A549 (cell line): ENCODE data around the gene REC8. TPM values are rescaled to one million over a fixed set of nuclear protein-coding genes. Genes with fewer than 3 reads are reported as not detected.

ENCODE experiments used
- ATAC-seq, 2 experiments: fragments of 200-7000 bp in 1 of 2; fragments of >200 bp in 1 of 2; cut with Nextera tagmentation in 1 of 2; cut with Tn5 transposase in 1 of 2; 3 replicates each; pipeline versions ENCODE4 v1.8.0 to v1.9.1; 2018 to 2020; ENCODE audit warnings: mild to moderate bottlenecking in 1 of 2, moderate library complexity in 1 of 2
- CTCF ChIA-PET: fragments of 300-600 bp; sonication (Branson Sonifier 250); formaldehyde crosslinking; extraction: SDS; loops from one replicate; lab custom pipeline; 2021; ENCODE audit warnings: antibody characterized with exemption, inconsistent platforms; lab: Yijun Ruan, JAX
- POLR2A ChIA-PET: fragments of 350-600 bp; formaldehyde crosslinking; extraction: SDS; loops from one replicate; lab custom pipeline; 2021; ENCODE audit warnings: antibody characterized with exemption, inconsistent platforms; lab: Yijun Ruan, JAX
- DNase-seq, 2 experiments: peaks; one replicate each; pipeline versions ENCODE4 v3.0.0 to v3.0.0-alpha.2; 2011 to 2016; ENCODE audit warnings: low read depth in 1 of 2, low spot score in 1 of 2
- FAIRE-seq: peaks from 2 replicates; lab custom pipeline; 2011; peaks lifted over from hg19 to GRCh38; lab: Jason Lieb, UNC
- H3K27ac ChIP-seq, 2 experiments: fragments of >200 bp; sonication (Bioruptor Twin); formaldehyde crosslinking; 3 replicates each; pipeline ENCODE4 v1.5.1; 2016 to 2017
- H3K4me1 ChIP-seq: fragments of >200 bp; sonication (Bioruptor Twin); formaldehyde crosslinking; 3 replicates; pipeline ENCODE4 v1.6.1; 2016
- H3K4me2 ChIP-seq: fragments of >200 bp; sonication (Bioruptor Twin); formaldehyde crosslinking; 3 replicates; pipeline ENCODE4 v1.6.1; 2016
- H3K4me3 ChIP-seq: fragments of >200 bp; sonication (Bioruptor Twin); formaldehyde crosslinking; 3 replicates; pipeline ENCODE4 v1.5.1; 2016
- H3K9me3 ChIP-seq: fragments of >200 bp; sonication (Bioruptor Twin); formaldehyde crosslinking; 3 replicates; pipeline ENCODE4 v1.6.1; 2016
- BHLHE40 ChIP-seq: IDR thresholded peaks from 2 replicates; pipeline ENCODE4 v1.6.1; 2012; ENCODE audit warnings: low read depth, low read length, inconsistent platforms
- CBX2 ChIP-seq: fragments of 200-600 bp; sonication (generic); IDR thresholded peaks from 2 replicates; pipeline ENCODE4 v1.6.1; 2016; ENCODE audit warnings: low read depth, mild to moderate bottlenecking, borderline replicate concordance
- CHD4 ChIP-seq: fragments of 200-600 bp; sonication (generic); IDR thresholded peaks from 2 replicates; pipeline ENCODE4 v1.6.1; 2016; ENCODE audit warnings: antibody characterized with exemption, mild to moderate bottlenecking, borderline replicate concordance
- EHF ChIP-seq: fragments of 250-450 bp; sonication (Bioruptor Pico); IDR thresholded peaks from 2 replicates; pipeline ENCODE4 v1.5.0; 2020; ENCODE audit warnings: mild to moderate bottlenecking
- EHMT2 ChIP-seq: fragments of 200-600 bp; sonication (generic); IDR thresholded peaks from 2 replicates; pipeline ENCODE4 v1.6.1; 2016; ENCODE audit warnings: antibody characterized with exemption, low read depth, mild to moderate bottlenecking, moderate library complexity
- ESRRA ChIP-seq: fragments of 150-350 bp; IDR thresholded peaks from 2 replicates; pipeline ENCODE4 v1.6.1; 2014; ENCODE audit warnings: mild to moderate bottlenecking, low read length, borderline replicate concordance
- FOSL2 ChIP-seq, 2 experiments: fragments of 450-650 bp in 1 of 2; fragments of >200 bp in 1 of 2; sonication (Bioruptor Twin) in 1 of 2; formaldehyde crosslinking; IDR thresholded peaks; 2 replicates each; pipeline versions ENCODE4 v1.5.0 to v1.6.1; 2016 to 2020; ENCODE audit warnings: mild to moderate bottlenecking in 1 of 2, moderate library complexity in 1 of 2
- GATA3 ChIP-seq: IDR thresholded peaks from 2 replicates; pipeline ENCODE4 v1.6.1; 2012; ENCODE audit warnings: borderline replicate concordance
- HEYL ChIP-seq: fragments of 250-450 bp; sonication (Bioruptor Pico); IDR thresholded peaks from 2 replicates; pipeline ENCODE4 v1.8.0; 2021; ENCODE audit warnings: mild to moderate bottlenecking, moderate library complexity
- HOXB5 ChIP-seq: fragments of 250-450 bp; sonication (Bioruptor Pico); IDR thresholded peaks from 2 replicates; pipeline ENCODE4 v1.5.0; 2020; ENCODE audit warnings: mild to moderate bottlenecking, moderate library complexity
- JUN ChIP-seq, 2 experiments: fragments of >200 bp; sonication (Bioruptor Twin); formaldehyde crosslinking; IDR thresholded peaks; 2 replicates in 1 of 2; 3 replicates in 1 of 2; pipeline ENCODE4 v1.6.1; 2016 to 2017
- KDM1A ChIP-seq: fragments of 200-600 bp; sonication (generic); IDR thresholded peaks from 2 replicates; pipeline ENCODE4 v1.6.1; 2016; ENCODE audit warnings: low read depth, mild to moderate bottlenecking
- POLR2A ChIP-seq: IDR thresholded peaks from 2 replicates; pipeline ENCODE4 v1.6.1; 2012; ENCODE audit warnings: mild to moderate bottlenecking, low read length
- RAD21 ChIP-seq, 2 experiments: fragments of >200 bp in 1 of 2; sonication (Bioruptor Twin) in 1 of 2; formaldehyde crosslinking in 1 of 2; IDR thresholded peaks in 1 of 2; conservative IDR thresholded peaks in 1 of 2; 2 replicates in 1 of 2; 3 replicates in 1 of 2; pipeline ENCODE4 v1.6.1; 2012 to 2018; ENCODE audit warnings: inconsistent platforms in 1 of 2
- RARB ChIP-seq: fragments of 250-450 bp; sonication (Bioruptor Pico); IDR thresholded peaks from 2 replicates; pipeline ENCODE4 v1.8.0; 2021; ENCODE audit warnings: mild to moderate bottlenecking, moderate library complexity
- ZC3H11A ChIP-seq: fragments of 450-650 bp; IDR thresholded peaks from 2 replicates; pipeline ENCODE4 v1.6.1; 2014; ENCODE audit warnings: antibody characterized with exemption, mild to moderate bottlenecking
- ZNF302 ChIP-seq: fragments of 250-450 bp; sonication (Bioruptor Pico); IDR thresholded peaks from 2 replicates; pipeline ENCODE4 v1.9.0; 2021; ENCODE audit warnings: inconsistent platforms, mild to moderate bottlenecking, moderate library complexity
- WGBS: methylation state at CpG from one replicate; pipeline ENCODE4 v1.1.6; 2017; ENCODE audit errors: missing lambda C conversion rate; 5-methylcytosine and 5-hydroxymethylcytosine counted together
- polyA plus RNA-seq, 4 experiments: library from polyadenylated mRNA; depleted of rRNA in 3 of 4; stranded (reverse); fragments of >200 nt; fragmentation: RNase III in 1 of 4; extraction: RNeasy Plus Mini Kit Qiagen cat#74134 plus additional on column Dnase treatment in 1 of 4; gene quantifications; 2 replicates in 3 of 4; 3 replicates in 1 of 4; pipeline ENCODE4 v1.2.3, GENCODE V29; 2011 to 2017
- TF ChIP-seq, protein P1 (sequence below): fragments of >200 bp; sonication (Bioruptor Twin); formaldehyde crosslinking; IDR thresholded peaks from 3 replicates; pipeline ENCODE4 v1.6.1; 2016
- TF ChIP-seq, protein P2 (sequence below): IDR thresholded peaks from 2 replicates; pipeline ENCODE4 v1.6.1; 2012
- TF ChIP-seq, protein P3 (sequence below): fragments of 250-450 bp; sonication (Bioruptor Pico); IDR thresholded peaks from 2 replicates; pipeline ENCODE4 v1.5.0; 2020; ENCODE audit warnings: low read depth, mild to moderate bottlenecking, moderate library complexity
- TF ChIP-seq, protein P4 (sequence below): fragments of >200 bp; sonication (Bioruptor Twin); formaldehyde crosslinking; IDR thresholded peaks from 3 replicates; pipeline ENCODE4 v1.5.1; 2016
- TF ChIP-seq, protein P5 (sequence below): fragments of 450-650 bp; IDR thresholded peaks from 2 replicates; pipeline ENCODE4 v1.6.1; 2014; ENCODE audit warnings: antibody characterized with exemption

The REC8 gene
- polyA plus RNA-seq, 2 of the 4 experiments (the other 2 are of a cell fraction), result 1.9 to 4.2 TPM

DNA sequence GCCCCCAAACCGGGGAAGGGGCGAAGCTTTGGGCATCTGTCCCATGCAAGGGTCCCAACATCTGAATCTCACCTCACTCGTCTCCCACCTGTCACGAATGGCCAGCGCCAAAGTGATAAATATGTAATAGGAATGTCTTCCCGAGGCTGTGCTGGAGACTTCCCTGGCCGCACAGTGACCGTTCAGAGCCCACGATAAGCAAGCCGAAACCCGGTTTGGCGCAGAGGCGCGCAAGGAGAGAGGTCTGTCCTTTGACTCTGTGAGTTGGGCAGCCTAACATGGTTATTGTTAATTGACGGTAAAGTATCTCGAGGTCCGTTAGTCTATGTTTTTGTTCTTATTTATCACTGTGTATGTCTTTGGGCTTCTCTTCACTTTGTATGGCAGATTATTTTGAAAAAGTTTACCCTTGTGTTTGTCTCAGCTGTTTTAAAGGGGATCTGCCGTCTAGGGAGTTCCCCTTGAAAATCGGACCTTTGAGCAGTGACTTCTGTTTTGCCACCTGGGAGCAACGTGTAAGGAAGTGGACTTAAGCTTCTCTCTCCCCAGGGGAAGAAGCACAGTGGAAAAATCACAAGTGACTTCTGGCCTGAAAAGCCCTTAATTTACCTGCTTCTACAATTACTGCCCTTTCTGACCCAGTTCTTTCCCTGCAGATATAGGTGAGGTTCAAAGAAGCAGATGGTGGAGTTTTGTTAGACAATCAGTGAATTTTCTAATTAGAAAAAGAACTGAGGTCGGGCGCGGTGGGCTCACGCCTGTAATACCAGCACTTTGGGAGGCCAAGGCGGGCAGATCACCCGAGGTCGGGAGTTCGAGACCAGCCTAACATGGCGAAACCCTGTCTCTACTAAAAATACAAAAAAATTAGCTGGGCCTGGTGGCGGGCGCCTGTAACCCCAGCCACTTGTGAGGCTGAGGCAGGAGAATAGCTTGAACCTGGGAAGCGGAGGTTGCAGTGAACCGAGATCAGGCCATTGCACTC lies 24.5 kb downstream of the REC8 start:
- peak in 1 of 2 experiments; percentile 27 for DNase-seq
- H3K4me3 ChIP-seq, result peak overlapping the region; percentile 62
- H3K27ac ChIP-seq, result peak overlapping the region; percentile 88 to 98
- no peak for FAIRE-seq
- TF ChIP-seq, protein P1, sequence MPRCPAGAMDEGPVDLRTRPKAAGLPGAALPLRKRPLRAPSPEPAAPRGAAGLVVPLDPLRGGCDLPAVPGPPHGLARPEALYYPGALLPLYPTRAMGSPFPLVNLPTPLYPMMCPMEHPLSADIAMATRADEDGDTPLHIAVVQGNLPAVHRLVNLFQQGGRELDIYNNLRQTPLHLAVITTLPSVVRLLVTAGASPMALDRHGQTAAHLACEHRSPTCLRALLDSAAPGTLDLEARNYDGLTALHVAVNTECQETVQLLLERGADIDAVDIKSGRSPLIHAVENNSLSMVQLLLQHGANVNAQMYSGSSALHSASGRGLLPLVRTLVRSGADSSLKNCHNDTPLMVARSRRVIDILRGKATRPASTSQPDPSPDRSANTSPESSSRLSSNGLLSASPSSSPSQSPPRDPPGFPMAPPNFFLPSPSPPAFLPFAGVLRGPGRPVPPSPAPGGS, result no peak
- TF ChIP-seq, protein P2, sequence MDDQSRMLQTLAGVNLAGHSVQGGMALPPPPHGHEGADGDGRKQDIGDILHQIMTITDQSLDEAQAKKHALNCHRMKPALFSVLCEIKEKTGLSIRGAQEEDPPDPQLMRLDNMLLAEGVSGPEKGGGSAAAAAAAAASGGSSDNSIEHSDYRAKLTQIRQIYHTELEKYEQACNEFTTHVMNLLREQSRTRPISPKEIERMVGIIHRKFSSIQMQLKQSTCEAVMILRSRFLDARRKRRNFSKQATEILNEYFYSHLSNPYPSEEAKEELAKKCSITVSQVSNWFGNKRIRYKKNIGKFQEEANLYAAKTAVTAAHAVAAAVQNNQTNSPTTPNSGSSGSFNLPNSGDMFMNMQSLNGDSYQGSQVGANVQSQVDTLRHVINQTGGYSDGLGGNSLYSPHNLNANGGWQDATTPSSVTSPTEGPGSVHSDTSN, result no peak
- no peak for TF ChIP-seq CBX2
- TF ChIP-seq RAD21 (conservative IDR thresholded peaks at IDR 0.05 in 1 of 2, IDR thresholded peaks at IDR 0.05 in 1 of 2), result no peak
- no peak for TF ChIP-seq HEYL (CRISPR knock-in tag)
- no peak for TF ChIP-seq ZNF302 (CRISPR knock-in tag)
- TF ChIP-seq RARB, result no peak
- TF ChIP-seq GATA3, result no peak
- TF ChIP-seq BHLHE40, result no peak
- TF ChIP-seq EHMT2, result no peak
- TF ChIP-seq, protein P3, sequence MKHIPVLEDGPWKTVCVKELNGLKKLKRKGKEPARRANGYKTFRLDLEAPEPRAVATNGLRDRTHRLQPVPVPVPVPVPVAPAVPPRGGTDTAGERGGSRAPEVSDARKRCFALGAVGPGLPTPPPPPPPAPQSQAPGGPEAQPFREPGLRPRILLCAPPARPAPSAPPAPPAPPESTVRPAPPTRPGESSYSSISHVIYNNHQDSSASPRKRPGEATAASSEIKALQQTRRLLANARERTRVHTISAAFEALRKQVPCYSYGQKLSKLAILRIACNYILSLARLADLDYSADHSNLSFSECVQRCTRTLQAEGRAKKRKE (CRISPR knock-in tag), result no peak
- TF ChIP-seq, protein P4, sequence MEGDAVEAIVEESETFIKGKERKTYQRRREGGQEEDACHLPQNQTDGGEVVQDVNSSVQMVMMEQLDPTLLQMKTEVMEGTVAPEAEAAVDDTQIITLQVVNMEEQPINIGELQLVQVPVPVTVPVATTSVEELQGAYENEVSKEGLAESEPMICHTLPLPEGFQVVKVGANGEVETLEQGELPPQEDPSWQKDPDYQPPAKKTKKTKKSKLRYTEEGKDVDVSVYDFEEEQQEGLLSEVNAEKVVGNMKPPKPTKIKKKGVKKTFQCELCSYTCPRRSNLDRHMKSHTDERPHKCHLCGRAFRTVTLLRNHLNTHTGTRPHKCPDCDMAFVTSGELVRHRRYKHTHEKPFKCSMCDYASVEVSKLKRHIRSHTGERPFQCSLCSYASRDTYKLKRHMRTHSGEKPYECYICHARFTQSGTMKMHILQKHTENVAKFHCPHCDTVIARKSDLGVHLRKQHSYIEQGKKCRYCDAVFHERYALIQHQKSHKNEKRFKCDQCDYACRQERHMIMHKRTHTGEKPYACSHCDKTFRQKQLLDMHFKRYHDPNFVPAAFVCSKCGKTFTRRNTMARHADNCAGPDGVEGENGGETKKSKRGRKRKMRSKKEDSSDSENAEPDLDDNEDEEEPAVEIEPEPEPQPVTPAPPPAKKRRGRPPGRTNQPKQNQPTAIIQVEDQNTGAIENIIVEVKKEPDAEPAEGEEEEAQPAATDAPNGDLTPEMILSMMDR, result no peak
- no peak for TF ChIP-seq EHF (CRISPR knock-in tag)
- TF ChIP-seq FOSL2 (IDR thresholded peaks at IDR 0.05), result no peak
- TF ChIP-seq FOSL2 (CRISPR knock-in tag; IDR thresholded peaks at IDR 0.05), result no peak
- TF ChIP-seq ZC3H11A, result no peak
- TF ChIP-seq, protein P5, sequence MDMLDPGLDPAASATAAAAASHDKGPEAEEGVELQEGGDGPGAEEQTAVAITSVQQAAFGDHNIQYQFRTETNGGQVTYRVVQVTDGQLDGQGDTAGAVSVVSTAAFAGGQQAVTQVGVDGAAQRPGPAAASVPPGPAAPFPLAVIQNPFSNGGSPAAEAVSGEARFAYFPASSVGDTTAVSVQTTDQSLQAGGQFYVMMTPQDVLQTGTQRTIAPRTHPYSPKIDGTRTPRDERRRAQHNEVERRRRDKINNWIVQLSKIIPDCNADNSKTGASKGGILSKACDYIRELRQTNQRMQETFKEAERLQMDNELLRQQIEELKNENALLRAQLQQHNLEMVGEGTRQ, result no peak
- TF ChIP-seq KDM1A, result no peak
- H3K4me2 ChIP-seq, result peak overlapping the region; percentile 77
- CTCF ChIA-PET, result interaction anchor here (0.6 to 1.9 kb wide), 9 partner anchors 7 to 101 kb away, joined by 3 to 7 read pairs (median 4); partner anchors contain the start of genes IRF9 and MDP1
- POLR2A ChIA-PET, result interaction anchor here (0.5 to 1.9 kb wide), 10 partner anchors 9 to 246 kb away, joined by 3 to 36 read pairs (median 6); partner anchors contain the start of genes CHMP4A, MDP1, RABGGTA and RNF31
- no peaks in the 10 kb centered on the region for H3K9me3 ChIP-seq
- WGBS, result 48% methylated on average over 33 of the region's 33 CpGs
- ATAC-seq, result peak; percentile 27 to 51; a peak in 5 of 6 replicates
- peaks cover 14% of the 10 kb centered on the region; the same call in 2 of the 3 replicates for H3K4me1 ChIP-seq

DNA sequence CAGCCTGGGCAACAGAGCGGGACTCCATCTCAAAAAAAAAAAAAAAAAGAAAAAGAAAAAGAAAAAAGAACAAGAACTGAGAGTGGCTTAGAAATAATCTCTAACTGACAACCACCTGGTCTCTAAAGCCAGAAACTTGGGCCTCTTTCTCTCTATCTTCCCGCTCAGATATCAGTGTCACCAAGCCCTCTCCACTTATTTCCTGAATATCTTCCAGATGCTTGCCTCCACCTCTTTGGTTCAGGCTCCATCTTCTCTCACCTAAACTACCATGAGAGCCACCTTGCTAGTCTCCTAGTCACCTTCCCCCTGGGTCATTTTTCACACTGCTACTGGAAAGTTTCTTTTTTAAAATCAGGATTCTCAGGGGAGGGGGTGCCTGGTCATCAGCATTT lies 25.2 kb downstream of the REC8 start:
- no peak for FAIRE-seq
- TF ChIP-seq POLR2A (no peak), ZC3H11A (no peak), ESRRA (no peak), HOXB5 (no peak), CHD4 (no peak), JUN (IDR thresholded peaks at IDR 0.05) (no peak)
- TF ChIP-seq, all 56 proteins: peak for 0
- ATAC-seq, result no peak
- peak overlapping the region; percentile 77 for H3K4me2 ChIP-seq
- H3K4me1 ChIP-seq, result peaks cover 14% of the 10 kb centered on the region; the same call in 2 of the 3 replicates
- ChIA-PET CTCF (interaction anchor here (0.9 to 1.8 kb wide), 2 partner anchors 13 to 19 kb away, joined by 3 to 7 read pairs; partner anchors contain the start of gene MDP1), POLR2A (no interaction called here)
- H3K9me3 ChIP-seq, result 0 out of 3 replicates have a peak, but pooled peaks cover 3% of the 10 kb centered on the region
- 86% methylated on average over 2 of the region's 2 CpGs for WGBS
- H3K4me3 ChIP-seq, result no peak overlapping the region; the same call in 2 of the 3 replicates
- no peak overlapping the region for H3K27ac ChIP-seq
- DNase-seq, result no peak
